Stimulated activated CD8-positive, alpha-beta memory T cell treated with anti-CD3 and anti-CD28 coated beads, Interleukin-7, amount 100 ng/mL, for 1 hour (primary cell): ENCODE results near the gene DIPK2B.

Experiments used
- DNase-seq, 2 donors: peaks; one replicate each; pipeline ENCODE4 v3.0.0-alpha.2; 2020; ENCODE audit warnings: low read depth in 2 of 2

The DIPK2B gene

GRCh38 chrX:45200741-45201234 is at the start of gene DIPK2B:
Gene DIPK2B (minus strand): TSS chrX:45200876. CDS start chrX:45200826, 50 bp downstream.
- DNase-seq: no peak

GRCh38 chrX:45240301-45240700 is 39.6 kb upstream of the DIPK2B start:
- no peak for DNase-seq

GRCh38 chrX:45238489-45238888 is 37.8 kb upstream of the DIPK2B start:
- DNase-seq: no peak

- no peak for DNase-seq
These were observed 32.9 kb upstream of the DIPK2B start for GRCh38 chrX:45233531-45233930.

- no peak for DNase-seq
These were observed 31.5 kb upstream of the DIPK2B start for GRCh38 chrX:45232139-45232538.

- no peak for DNase-seq
These were observed 29.7 kb upstream of the DIPK2B start for GRCh38 chrX:45230410-45230809.

GRCh38 chrX:45229348-45229747 is 28.7 kb upstream of the DIPK2B start:
- no peak for DNase-seq

- no peak for DNase-seq
These were observed 27.4 kb upstream of the DIPK2B start for GRCh38 chrX:45228126-45228525.

- no peak for DNase-seq
These were observed 7.6 kb upstream of the DIPK2B start for GRCh38 chrX:45208121-45208856.

GRCh38 chrX:45202171-45202570 is 1.5 kb upstream of the DIPK2B start:
- DNase-seq: no peak

- no peak for DNase-seq
These were observed 2.0 kb downstream of the DIPK2B start for GRCh38 chrX:45198706-45199105.

GRCh38 chrX:45198301-45198700 is 2.4 kb downstream of the DIPK2B start:
- no peak for DNase-seq

- no peak for DNase-seq
These were observed 4.0 kb downstream of the DIPK2B start for GRCh38 chrX:45196701-45197100.

- DNase-seq: no peak
These were observed 8.8 kb downstream of the DIPK2B start for GRCh38 chrX:45191820-45192409.

GRCh38 chrX:45191383-45191782 is 9.3 kb downstream of the DIPK2B start:
- no peak for DNase-seq

- DNase-seq: no peak
These were observed 12.9 kb downstream of the DIPK2B start for GRCh38 chrX:45187731-45188130.

- DNase-seq: no peak
These were observed 14.0 kb downstream of the DIPK2B start for GRCh38 chrX:45186643-45187026.

GRCh38 chrX:45184211-45184610 is 16.5 kb downstream of the DIPK2B start:
- no peak for DNase-seq

GRCh38 chrX:45172890-45173289 is 27.8 kb downstream of the DIPK2B start:
- no peak for DNase-seq

GRCh38 chrX:45166781-45167180 is 33.9 kb downstream of the DIPK2B start:
- no peak for DNase-seq

GRCh38 chrX:45165726-45166125 is 35.0 kb downstream of the DIPK2B start:
- DNase-seq: no peak

- DNase-seq: no peak
These were observed 35.7 kb downstream of the DIPK2B start for GRCh38 chrX:45164995-45165394.

- no peak for DNase-seq
These were observed 36.6 kb downstream of the DIPK2B start for GRCh38 chrX:45164021-45164621.
